ENCODE data around the gene AADACL4.

AADACL4 gene
- 0 reads per million in 4 donors for total RNA-seq

DNA sequence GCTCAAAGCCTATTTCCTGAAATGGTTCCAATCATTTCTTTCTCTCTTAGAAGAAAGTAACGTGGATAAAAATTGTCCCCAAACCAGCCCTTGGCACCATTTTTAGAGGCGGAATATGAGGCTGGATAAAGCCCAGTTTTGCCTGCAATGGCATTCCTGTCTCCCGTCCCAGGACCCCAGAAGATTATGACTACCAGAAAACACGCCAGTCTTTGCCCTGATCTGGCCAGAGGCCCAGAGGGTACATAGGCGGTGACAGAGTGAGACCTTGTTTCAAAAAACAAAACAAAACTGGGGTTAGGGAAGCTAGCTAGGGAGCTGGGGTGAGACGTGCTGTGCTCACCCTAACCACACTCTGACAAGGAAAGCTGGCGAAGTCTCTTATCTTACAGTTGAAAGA, at the start of gene AADACL4:
AADACL4 (plus strand) TSS at position 301 of the 400 bp plus-strand sequence. CDS start 462 bp downstream, outside the sequence.
- DNase-seq: no peak

DNA sequence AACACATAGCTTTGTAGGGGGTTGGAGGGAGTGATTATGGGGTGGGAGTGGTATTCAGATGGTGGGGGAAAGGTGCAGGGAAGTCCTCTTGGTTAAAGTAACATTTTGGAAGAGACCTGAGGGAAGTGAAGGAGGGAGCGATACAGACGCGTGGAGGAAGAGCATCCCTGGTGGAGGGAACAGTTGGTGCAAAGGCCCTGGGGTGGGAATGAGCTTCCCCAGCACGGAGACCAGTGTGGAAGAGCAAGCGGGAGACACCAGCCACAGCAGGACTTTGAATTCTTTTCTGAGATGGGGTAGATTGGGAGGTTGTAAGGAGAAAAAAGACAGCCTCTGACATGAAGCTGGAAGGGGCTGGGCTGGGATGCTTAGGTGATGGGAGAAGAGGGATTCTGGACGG, 49.4 kb upstream of the AADACL4 start:
- DNase-seq: no peak

DNA sequence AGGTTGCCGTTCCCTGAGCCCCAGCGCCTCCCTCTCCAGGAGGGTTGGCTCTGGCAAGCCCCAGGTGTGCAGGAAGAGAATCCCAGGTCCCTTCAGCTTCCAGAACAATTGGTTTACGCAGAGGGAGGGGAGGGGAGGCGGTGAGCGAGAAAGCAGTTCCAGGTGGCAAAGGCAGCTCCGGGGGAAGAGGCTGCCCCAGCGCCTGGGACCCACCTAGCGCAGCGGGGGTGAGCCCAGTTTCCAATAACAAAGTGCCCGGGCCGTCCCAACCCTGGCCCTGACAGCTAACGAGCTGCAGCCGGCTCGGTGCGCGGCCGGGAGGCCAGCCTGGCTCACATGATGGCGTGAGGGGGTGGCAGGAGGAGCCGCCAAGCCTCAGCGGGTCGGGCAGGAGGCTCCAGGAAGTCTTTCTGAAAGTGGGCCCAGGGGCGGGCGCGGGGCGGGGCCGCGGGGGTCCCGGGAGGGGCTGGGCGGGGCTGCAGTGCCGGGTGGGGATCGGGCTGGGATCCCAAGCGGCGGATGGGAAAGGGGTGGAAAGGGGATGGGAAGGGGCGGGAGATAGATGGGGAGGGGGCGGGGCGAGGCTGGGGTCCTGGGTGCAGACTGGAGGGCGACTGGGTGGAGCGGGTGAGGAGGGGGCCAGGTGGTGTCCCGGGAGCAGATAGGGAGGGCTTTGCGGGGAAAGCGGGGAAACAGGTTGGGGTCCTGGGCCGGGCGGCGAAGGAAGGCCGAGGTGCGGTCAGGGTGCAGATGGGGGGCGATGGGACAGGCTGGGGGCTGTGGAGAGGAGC, 48.7 kb upstream of the AADACL4 start:
- no peak for DNase-seq

DNA sequence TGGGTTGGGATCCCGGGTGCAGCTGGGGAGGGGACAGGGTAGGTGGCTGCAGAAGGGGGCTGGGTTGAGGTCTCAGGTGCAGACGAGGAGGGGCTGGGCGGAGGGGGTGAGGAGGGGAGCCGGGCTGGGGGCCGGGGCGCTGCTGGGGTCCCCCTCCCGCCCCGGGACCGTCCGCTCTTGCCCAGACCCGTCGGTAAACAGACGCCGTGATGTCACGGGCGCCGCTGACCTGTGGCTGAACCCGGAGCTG, 48.2 kb upstream of the AADACL4 start:
- DNase-seq: no peak

DNA sequence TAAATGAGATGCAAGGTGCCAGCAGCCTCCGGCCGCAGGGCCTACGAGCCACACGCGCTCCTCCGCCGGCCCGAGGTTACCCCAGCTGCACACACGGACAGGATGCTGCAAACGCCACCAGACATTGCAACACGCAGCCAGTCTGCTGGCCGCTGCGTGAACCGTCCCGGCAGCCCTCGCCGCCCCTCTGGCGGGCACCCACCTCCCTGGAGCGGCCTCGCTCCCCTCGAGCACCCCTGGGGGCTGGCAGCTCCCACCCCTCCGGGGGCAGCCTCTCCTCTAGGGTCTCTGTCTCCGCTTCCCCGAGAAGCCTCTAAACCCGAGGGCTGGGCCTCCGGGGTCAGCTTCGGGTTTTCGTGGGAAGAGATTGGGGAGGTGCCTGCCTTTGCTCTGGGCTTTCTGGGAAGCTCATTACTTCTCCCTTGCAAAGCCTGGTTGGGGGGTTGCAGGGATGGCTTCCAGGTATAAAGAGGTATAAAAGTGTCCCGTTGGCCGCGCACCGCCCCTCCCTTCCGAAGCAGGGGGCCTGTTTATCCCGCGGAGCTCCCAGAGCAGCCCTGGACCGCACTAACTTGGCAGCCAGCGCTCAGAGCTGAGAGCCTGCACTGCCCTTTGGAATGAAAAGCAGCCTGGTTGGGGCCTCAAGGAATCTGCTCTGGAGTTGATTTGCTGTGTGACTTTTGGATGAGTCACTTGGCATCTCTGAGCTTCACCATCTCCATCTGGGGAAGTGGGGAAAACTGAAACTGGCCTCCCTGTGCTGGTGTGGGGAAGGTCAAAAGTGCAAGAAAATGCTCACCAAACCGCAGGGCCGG, 47.7 kb upstream of the AADACL4 start:
- DNase-seq: no peak

DNA sequence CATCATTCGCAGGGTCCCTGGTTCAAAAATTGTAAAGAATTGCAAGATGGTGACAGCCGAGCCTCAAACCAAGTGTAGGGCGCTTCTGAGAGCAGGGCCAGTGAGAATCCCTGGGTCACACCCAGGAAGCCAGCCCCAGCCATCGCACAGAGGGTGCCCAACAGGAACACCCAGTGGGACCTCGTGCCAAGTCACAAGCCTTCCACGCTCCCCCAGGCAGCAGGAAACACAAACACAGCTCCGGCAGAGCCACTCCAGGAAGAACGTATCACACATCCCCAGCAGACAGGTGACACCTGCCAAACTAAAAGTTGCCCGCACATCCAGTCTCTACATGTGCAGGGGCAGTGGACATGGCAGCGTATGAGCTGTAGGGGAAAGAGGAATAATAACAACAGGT, 46.1 kb upstream of the AADACL4 start:
- DNase-seq: no peak

DNA sequence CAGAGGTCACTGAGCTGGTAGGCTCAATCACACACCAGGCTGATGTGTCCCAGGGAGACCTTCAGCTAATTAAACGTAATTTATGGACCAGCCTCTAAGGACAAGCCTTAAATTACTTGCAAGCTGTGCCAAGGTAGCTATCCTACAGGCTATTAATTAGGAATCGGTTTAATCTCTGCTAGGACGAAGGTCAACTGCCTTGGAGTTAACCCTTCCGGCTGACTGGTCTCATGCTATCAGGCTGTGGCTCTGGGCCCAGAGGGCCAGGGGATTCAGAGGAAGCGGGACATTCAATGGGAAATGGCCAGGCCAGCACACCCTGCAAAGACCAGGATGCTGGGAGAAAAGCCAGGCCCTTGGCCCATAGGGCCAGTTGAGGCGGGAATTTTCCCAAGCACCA, 44.9 kb upstream of the AADACL4 start:
- no peak for DNase-seq

DNA sequence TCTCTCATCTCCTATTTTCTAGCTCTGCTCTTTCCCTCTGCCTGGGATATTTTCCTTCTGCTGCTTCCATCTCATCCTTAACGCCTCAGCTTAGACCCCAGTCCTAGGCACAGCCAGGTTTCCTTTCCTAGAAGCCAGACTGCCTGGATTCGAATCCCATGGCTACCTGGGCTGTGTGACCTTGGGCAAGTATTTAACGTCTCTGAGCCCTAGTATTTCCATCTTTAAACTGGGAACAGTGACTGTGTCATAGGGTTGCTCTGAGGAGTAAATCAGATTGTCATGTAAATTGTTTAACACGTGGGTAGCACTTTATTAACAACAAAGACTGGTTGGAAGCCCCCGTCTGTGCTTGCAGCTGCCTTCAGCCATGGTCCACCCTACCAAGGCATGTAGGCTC, 44.2 kb upstream of the AADACL4 start:
- DNase-seq: no peak

DNA sequence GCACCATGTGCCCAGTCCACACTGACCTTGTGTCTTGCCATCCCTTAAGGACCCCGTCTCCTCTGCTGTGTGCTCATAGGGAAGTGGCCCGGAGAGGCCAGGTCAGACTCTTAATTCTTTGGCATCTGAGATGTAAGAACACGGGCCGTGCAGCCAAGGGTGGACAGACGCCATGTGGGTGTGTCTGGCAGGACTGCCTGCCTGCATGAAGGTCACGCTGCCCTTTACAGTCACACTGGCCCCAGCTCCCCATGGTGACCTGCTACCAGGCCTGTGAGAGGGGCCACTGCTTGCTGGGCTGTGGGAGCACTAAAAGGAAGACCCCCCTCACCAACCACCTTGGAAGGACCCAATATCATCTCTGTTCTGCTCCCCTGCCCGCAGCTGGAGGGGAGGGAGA, 43.5 kb upstream of the AADACL4 start:
- DNase-seq: no peak

DNA sequence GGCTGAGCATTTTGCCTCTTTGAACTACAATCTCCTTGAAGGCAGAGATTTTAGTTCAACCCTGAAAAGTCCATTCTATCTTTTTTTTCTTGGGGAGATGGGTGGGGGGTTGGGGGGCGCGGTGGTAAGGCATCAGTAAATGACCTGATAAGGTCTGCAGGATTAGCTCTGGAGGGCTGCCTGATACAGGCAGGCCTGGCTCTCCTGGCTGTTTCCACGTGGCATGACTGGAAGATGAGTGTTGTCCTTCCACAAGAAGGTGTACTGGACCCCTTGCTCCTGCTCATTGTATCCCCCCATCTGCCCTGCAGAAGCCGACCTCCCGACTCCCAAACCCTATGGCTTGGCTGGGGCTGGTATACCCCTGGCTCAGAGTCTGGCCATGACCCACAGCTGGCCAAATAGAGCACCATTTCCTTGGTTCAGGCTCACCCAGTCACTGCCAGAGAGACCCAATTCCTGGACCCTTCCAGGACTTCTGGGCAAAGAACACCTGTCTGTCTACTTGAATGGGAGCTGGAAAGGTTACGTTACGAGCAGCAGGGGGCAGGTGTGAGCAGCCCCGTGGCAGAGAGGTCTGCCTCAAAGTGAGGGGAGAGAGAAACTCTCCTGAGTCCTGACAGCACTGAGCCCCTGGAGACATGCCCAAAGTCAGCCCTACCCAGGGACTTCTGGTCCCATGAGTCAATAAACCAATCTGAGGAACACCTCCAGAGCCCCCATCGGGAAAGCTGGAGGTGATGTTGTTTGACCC, 42.8 kb upstream of the AADACL4 start:
- peak; percentile 36 to 56 (median 46) for DNase-seq

DNA sequence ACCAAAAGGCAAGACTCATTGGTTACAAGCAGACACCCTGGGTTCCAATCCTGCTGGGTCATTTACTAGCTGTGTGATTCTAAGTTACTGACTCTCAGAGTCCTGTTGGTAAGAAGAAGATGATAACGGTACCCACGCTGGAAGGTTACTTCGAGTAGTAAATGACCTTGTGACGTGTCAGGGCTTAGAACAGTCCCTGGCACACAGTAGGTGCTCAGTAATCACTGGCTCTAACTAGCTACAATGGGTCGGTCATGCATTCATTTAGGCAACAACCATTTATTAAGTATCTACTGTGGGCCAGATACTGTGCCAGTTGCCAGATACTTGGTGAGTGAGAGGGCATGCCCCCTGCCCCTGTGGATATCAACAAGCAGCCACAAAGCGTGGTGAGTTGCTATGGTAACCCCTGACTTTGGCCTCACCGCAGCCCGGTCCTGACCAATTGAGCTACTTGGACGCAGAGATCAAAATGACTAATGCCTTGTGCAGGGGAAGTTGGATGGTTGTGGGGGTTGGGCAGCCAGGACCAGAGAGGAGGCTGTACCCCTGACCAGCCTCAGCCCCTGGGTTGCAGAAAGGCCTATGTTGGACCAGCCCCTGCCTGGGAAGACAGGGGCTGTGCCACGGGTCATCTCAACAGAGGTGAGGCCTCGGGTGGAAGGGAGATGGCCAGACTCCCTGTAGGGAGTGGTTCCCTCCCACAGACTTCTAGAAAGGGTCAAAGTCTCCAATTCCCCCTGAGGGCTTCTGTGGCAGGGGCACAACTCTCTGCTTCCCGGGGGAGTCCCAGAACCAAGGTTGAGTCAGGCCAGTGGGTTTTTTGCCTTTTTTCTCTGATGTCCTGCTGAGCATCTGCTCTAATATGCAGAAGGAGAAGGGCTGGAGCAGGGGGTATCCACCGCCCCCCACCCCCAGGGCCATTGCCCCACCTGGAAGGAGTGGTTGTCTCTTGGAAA, 41.9 kb upstream of the AADACL4 start:
- no peak for DNase-seq

DNA sequence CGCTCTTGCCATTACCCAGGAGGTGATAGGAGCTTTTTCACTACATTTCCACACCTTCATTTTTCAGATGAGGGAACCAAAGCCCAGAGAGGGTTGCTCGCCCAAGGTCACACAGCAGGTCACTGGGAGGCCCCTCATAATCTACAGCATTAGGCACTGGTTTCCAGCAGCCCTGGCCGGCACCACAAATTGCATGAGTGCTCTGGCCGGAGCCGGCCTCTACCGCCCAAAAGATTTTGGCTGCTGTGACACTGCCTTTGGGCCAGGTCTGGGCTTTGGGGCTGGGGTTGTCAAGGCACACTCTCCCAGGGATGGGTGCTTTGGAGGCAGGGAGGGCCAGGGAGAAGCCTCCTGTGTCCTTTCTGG, 41.2 kb upstream of the AADACL4 start:
- DNase-seq: no peak

DNA sequence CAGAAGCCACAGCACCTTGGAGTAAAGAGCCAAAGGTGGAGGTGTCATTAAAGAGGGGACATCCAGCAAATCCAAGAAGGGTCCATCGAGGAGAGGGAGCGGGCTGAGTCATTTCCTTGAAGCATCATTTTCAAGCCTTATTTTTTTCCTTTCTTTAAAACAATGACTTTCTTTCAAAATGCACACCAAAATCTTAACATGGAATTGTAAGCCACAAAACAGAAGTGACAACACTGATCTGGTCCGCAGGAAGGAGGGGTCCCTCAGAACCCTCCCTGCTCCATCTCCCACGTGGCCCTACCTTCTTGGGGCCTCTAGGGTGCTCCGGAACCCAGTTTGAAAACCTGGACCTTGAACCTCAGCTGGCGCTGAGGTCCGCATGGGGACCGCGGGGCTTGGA, 40.7 kb upstream of the AADACL4 start:
- no peak for DNase-seq

DNA sequence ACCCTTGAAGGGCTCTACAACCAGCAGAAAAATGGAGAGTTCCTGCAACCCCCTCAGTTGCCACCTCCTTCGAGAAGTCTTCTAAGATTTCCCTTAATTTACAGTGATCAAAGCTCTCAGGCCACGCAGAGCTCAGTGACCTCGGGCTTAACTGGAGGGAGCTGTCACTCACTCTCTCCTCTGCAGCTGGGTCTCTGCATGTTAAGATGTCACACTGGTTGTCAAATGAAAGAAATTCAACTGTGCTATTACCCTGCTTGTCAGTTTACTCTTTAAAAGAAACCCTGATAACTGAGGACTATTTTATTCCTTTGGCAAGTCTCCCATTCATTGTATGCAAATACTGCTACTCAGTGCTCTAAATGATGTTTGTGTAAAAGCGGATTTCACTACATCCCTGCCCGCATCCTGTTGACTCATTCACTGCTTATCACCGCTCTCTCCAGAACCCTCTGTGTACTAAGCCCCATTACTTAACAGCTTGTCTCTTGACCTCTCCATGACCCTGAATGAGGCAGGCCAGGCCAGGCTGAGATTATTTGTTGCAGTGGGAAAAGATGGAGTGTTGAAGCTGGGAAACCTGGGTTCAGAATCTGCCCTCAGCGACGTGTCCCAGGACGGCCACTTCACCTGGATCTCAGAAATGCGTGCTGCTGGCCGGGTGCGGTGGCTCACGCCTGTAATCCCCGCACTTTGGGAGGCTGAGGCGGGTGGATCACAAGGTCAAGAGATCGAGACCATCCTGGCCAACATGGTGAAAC, 39.6 kb upstream of the AADACL4 start:
- DNase-seq: peak in 4 of 5 donors; percentile 27 to 85 (median 53)

DNA sequence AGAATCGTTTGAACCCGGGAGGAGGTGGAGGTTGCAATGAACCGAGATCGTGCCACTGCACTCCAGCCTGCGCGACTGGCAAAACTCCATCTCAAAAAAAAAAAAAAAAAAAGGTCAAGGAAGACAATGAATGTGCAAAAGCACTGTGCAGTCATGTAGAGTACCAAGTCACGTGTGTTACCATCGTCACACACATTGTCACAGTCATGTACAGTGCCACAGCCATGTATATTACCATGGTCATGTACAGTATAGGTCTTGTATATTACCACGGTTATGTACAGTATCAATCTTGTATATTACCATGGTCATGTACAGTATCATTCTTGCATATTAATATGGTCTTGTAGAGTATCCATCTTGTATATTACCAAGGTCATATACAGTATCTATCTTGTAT, 38.9 kb upstream of the AADACL4 start:
- DNase-seq: no peak

DNA sequence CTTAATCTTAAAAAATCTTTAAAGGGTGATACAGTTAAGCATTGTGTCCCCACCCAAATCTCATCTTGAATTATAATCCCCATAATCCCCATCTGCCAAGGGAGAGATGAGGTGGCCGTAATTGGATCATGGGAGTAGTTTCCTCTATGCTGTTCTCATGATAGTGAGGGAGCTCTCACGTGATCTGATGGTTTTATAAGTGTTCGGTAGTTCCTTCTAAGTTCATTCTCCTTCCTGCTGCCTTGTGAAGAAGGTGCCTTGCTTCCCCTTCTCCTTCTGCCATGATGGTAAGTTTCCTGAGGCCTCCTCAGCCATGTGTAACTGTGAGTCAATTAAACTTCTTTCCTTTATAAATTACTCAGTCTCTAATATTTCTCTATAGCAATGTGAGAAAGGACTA, 36.6 kb upstream of the AADACL4 start:
- DNase-seq: no peak

DNA sequence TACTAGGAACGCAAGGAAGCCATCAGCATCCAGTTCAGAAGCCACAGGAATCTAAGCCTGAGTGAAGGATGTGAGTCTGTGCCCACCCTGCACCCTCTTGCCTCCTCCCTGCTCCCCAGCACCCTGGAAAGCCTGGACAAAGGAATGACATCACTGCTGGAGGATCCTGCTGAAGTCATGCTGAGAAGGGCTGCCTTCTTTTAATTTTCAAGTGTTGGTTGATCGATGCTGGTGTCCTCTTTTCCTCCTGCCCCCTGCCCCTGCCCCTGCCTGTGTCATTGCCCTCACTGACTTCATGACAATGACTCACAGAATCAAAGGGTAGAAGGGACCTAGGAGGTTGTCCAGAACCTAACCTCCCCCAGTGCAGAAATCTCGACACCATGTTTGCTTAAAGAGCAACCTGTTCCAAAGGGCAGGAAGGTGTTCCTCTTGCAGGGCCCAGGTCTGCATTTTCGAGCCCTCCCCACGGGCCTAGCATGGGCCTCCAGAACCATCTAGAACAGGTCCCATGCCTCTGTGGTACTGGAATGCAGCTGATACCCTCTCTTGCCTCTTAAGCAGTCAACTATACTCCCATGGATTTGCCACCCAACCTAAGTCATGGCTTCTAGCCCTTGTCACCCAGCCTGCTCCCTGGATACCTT, 35.5 kb upstream of the AADACL4 start:
- no peak for DNase-seq

DNA sequence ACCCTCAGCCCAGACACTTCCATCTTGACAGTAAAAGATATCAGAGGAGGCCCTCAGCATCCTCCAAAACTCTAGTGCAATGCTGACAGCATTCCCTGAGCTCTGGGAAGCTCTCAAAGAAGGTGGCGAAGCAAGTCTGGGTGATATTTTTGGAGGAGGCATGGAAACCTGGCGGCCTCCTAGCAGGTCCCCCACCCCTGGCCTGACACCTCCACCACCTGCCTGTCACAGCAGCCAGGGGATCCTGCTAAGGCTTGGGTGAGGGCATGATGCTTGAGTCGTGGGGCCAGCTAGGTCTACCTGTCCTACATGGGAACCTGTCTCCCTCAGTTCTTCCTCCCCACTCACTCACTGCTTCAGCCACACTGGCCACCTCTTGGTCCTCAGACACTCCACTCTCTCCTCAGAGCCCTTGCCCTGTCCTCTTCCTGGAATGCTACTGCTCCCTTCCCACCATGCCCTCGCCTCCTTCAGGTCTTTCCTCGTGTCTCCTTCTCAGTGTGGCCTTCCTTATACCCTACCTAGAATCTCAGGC, 34.3 kb upstream of the AADACL4 start:
- no peak for DNase-seq

DNA sequence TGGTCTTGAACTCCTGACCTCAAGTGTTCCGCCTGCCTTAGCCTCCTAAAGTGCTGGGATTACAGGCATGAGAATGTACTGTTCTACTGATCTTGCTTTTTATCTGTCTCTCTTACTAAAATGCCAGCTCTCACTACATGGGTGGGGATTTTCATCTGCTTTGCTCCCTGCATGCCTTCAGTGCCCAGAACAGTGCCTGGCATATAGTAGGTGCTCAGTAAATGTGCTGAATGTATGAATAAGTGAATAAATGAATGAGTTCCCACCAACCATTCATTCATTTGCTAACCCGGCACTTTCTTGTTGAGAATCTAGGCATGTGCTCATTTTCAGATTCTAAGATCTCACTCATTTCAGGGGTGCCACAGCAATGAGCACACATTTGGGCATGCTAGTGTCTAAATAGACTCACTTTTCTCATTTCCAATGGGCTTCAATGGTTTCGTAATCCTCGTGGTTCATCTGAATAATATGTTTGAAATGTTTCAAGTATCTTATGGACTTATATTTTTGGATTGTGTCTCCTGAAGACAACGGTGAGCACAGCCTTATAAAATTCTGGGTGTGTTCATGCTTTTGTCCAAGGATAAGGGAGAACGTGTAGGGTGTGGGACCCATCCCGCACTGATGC, 33.5 kb upstream of the AADACL4 start:
- DNase-seq: no peak

DNA sequence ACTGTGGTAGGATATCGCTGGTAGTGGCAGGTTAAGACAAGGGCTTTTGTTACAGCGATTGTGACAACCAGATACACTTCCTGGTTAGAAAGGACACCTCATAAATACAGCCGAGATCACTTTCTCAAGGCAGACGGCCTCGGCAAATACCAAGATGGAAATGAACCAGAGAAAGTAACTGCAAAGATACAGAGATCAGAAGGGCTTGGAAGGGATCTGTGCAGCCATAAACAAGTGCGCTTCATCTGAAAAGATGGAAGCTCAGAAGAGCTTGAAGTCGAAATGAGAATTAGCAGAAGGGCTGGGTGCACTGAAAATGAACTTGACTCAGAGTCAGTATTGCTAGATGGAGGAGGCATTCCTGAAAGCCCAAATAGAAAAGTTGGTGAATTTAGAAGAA, 32.9 kb upstream of the AADACL4 start:
- DNase-seq: no peak

Data from T-helper 1 cell (primary cell).